LNCaP clone FGC (cell line): ENCODE results near the gene TAMALIN.

Source experiments
- DNase-seq: peaks from one replicate; pipeline ENCODE4 v3.0.0-alpha.2; 2011; ENCODE audit warnings: low read depth
- H3K4me3 ChIP-seq: 2 replicates; pipeline ENCODE4 v1.5.1; 2011; ENCODE audit warnings: mild to moderate bottlenecking, low read depth, low read length, control low read depth
- TF ChIP-seq, protein P1 (sequence below): IDR thresholded peaks from 2 replicates; pipeline ENCODE4 v1.5.1; 2012; ENCODE audit warnings: mild to moderate bottlenecking; ENCODE audit not compliant: control insufficient read depth, insufficient read depth; ENCODE audit errors: extremely low read depth

The TAMALIN gene

DNA sequence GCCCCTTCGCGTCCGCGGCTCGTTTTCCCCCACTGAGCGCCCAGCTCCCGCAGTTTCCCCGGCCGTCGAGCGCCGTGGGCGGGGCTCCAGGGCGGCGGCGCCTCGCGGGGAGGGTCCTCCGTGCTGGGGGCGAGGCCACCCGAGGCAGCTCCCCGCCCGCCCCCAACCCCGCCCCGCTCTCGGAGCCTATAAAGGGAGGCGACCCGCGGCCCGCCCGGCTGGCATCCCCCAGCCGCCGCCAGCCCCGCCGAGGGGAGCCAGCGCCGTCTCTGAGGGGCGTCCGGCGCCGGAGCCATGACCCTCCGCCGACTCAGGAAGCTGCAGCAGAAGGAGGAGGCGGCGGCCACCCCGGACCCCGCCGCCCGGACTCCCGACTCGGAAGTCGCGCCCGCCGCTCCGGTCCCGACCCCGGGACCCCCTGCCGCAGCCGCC is at the start of gene TAMALIN:
Gene TAMALIN (plus strand): TSS at position 221 of the 432 bp plus-strand sequence. CDS start 74 bp downstream, at position 295.
- no peak within 1 kb of the TSS for H3K4me3 ChIP-seq
- no peak for DNase-seq
- TF ChIP-seq, protein P1, sequence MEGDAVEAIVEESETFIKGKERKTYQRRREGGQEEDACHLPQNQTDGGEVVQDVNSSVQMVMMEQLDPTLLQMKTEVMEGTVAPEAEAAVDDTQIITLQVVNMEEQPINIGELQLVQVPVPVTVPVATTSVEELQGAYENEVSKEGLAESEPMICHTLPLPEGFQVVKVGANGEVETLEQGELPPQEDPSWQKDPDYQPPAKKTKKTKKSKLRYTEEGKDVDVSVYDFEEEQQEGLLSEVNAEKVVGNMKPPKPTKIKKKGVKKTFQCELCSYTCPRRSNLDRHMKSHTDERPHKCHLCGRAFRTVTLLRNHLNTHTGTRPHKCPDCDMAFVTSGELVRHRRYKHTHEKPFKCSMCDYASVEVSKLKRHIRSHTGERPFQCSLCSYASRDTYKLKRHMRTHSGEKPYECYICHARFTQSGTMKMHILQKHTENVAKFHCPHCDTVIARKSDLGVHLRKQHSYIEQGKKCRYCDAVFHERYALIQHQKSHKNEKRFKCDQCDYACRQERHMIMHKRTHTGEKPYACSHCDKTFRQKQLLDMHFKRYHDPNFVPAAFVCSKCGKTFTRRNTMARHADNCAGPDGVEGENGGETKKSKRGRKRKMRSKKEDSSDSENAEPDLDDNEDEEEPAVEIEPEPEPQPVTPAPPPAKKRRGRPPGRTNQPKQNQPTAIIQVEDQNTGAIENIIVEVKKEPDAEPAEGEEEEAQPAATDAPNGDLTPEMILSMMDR, result no peak

DNA sequence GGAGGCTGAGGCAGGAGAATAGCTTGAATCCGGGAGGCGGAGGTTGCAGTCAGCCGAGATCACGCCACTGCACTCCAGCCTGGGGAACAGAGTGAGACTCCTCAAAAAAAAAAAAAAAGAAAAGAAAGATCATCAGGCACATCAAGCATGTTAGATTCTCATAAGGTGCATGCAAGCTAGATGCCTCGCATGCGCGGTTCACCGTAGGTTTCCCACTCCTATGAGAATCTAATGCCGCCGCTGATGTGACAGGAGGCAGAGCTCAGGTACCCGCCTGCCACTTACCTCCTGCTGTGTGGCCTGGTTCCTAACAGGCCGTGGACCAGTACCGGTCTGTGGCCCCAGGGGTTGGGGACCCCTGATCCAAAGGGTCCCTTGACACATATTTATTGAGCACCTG is 48.2 kb upstream of the TAMALIN start:
- no peak overlapping the region for H3K4me3 ChIP-seq
- TF ChIP-seq, protein P1, result no peak
- no peak for DNase-seq

DNA sequence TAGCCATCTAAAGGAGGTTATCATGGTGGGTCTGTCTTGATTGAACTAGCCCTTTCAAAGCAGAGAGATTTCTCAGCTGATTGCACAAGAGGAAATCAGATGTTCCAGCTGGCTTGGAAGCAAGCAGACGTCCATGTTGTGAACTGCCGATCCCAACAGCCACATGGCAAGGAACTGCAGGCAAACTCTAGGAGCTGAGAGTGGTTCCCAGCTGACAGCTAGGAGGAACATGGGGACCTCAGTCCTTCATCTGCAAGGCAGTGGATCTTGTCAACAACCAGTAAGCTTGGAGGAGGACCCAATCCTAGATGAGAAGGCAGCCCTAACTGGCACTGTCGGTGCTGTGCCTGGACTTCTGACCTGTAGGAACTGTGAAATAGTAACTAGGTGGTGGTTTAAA is 47.5 kb upstream of the TAMALIN start:
- TF ChIP-seq, protein P1, result no peak
- no peak overlapping the region for H3K4me3 ChIP-seq
- no peak for DNase-seq

DNA sequence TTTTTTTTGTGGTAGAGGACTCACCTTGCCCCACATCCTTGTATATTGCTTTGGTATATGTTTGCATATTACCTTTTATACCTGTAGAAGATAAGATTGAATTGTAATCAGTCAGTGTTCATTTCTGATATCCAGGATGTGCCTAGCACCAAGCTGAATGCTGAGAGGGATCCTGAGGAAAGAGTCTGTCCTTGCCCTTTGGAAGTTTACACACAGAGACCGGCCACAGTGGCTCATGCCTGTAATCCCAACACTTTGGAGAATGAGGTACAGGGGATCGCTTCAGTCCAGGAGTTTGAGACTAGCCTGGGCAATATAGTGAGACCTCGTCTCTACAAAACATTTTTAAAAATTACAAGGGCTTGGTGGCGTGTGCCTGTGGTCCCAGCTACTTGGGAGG is 46.8 kb upstream of the TAMALIN start:
- TF ChIP-seq, protein P1, result no peak
- DNase-seq, result no peak
- H3K4me3 ChIP-seq, result no peak overlapping the region

DNA sequence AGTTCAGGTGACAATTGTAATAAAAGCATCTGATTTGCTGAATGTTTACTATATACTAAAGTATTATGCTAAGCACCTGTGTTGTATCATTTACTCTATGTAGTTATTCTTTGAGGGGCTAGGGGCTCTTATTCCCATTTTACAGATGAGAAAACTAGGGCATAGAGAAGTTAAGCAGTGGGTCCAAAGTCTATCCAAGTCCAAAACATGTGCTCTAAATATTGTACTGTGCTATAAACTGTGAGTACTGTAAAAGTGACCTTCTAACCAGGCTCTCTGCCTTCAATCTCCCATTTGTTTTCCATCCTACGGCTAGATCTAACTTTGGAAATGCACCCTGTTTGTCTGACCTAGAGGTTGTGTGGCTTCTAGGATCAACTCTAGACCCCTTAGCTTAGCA is 46.3 kb upstream of the TAMALIN start:
- H3K4me3 ChIP-seq, result no peak overlapping the region
- TF ChIP-seq, protein P1, result no peak
- DNase-seq, result no peak

DNA sequence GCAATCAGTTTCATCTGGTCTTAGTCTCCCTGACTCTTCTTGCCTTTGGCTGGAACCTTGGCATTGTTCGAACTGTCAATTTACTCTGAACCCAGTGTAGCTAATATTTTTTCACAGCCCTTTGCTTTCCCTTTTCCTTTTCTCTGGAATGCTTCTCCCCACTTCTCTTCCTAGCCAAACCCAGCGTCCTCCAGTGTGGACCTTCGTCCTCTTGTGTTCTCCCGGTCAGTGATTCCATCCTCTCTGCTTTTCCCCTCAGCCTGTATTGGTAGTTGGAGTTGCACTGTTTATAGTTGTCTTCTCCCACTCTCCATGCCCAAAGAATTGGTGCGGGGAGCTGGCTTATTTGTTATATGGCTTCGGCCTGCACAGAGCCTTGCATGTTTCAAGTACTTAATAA is 45.9 kb upstream of the TAMALIN start:
- DNase-seq, result no peak
- TF ChIP-seq, protein P1, result no peak
- no peak overlapping the region for H3K4me3 ChIP-seq

DNA sequence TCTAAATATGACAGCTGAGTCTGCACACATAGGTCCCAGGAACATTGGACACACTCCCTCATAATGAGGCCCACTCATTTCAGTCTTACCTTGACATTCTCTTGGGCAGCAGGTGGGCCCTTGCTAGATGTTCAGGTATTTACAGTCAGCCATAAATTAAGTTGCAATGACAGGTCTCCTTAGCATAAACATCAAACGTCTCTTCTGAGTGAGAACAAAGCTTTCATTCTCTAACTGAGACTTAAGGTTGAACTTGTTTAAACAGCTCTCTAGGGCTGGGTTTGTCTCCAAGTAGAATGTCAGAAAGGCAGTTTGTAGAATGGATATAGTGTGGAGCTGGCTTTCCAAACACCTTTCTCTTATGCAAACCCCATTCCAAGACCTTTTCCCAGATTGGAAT is 44.9 kb upstream of the TAMALIN start:
- no peak overlapping the region for H3K4me3 ChIP-seq
- TF ChIP-seq, protein P1, result no peak
- DNase-seq, result no peak
